ENCODE results near the gene TMUB1. TPM values are rescaled to one million over a fixed set of nuclear protein-coding genes. Genes with fewer than 3 reads are reported as not detected.

TMUB1 gene
- total RNA-seq, 3 donors from 2014 or later (not counting 1 experiment from before 2014, with no cell fraction given): 44.1 to 49.8 (median 47.3) TPM

DNA sequence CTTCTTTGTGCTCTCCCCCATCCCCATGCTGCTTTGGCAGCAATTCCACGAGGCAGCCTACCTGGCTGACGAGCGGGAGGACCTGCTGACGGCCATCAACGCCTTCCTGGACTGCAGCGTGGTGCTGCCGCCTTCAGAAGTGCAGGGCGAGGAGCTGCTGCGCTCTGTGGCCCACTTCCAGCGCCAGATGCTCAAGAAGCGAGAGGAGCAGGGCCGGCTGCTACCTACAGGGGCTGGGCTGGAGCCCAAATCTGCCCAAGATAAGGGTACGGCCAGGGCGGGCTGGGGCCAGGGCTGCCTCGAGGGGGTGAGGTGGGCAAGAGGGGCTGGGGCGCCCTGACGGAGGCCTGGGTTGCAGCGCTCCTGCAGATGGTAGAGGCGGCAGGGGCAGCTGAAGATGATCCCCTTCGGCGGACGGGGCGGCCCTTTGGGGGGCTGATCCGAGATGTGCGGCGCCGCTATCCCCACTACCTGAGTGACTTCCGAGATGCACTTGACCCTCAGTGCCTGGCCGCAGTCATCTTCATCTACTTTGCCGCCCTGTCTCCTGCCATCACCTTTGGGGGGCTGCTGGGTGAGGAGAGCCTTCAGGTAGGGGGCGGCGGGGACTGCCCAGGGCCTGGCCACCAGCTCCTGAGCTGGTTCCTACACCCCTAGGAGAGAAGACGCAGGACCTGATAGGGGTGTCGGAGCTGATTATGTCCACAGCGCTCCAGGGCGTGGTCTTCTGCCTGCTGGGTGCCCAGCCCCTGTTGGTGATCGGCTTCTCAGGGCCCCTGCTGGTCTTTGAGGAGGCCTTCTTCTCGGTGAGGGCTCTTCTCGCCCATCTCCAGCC, 12.0 kb downstream of the TMUB1 start:
- Mint-ChIP-seq H3K36me3 (no peaks in the 10 kb centered on the region), H3K4me3 (no peak overlapping the region)

DNA sequence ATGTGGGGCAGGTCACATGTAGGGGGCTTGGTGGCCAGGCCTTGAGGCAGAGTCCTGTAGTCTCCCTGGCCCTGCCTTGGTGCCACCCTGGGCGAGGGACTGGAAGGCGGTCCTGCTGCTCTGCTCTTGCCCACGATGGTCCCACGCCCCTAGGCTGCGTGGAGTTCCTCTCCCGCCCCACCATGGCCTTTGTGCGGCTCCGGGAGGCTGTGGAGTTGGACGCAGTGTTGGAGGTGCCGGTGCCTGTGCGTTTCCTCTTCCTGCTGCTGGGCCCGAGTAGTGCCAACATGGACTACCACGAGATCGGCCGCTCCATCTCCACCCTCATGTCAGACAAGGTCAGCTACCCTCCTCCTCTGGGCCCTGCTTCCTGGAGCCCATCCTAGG, 12.7 kb downstream of the TMUB1 start:
- Mint-ChIP-seq H3K4me3 (no peak overlapping the region), H3K36me3 (no peaks in the 10 kb centered on the region), H3K27ac (no peak overlapping the region), H3K27me3 (ENCODE audit: low read depth in 2 of 2) (no peaks in the 10 kb centered on the region), H3K9me3 (no peaks in the 10 kb centered on the region), H3K4me1 (no peaks in the 10 kb centered on the region)
- no peak overlapping the region for H3K27ac ChIP-seq (ENCODE audit: low read length)
- peaks cover 62% of the 10 kb centered on the region for H3K36me3 ChIP-seq (ENCODE audit: control insufficient read depth, insufficient read depth, low read length)
- H3K9me3 ChIP-seq (ENCODE audit: control insufficient read depth, insufficient read depth, low read length): no peaks in the 10 kb centered on the region
- 98% methylated on average over 15 of the region's 15 CpGs for WGBS (ENCODE audit: insufficient coverage)
- no peaks in the 10 kb centered on the region for H3K27me3 ChIP-seq (ENCODE audit: control insufficient read depth, insufficient read depth, low read length)
- H3K4me1 ChIP-seq (ENCODE audit: control insufficient read depth, insufficient read depth, low read length): no peaks in the 10 kb centered on the region
- TF ChIP-seq CTCF (IDR thresholded peaks at IDR 0.05): no peak
- ATAC-seq (no peak), DNase-seq (no peak)
- no peak overlapping the region for H3K4me3 ChIP-seq (ENCODE audit: low read length)
- intact Hi-C loops (cut with micrococcal nuclease): no loop called here

More for the DNA sequence above, 12.0 kb downstream of the TMUB1 start:
- no peaks in the 10 kb centered on the region for H3K27me3 Mint-ChIP-seq (ENCODE audit: low read depth in 2 of 2)
- no peak overlapping the region for H3K27ac Mint-ChIP-seq
- Histone ChIP-seq H3K36me3 (ENCODE audit: control insufficient read depth, insufficient read depth, low read length) (peaks cover 64% of the 10 kb centered on the region), H3K27ac (ENCODE audit: low read length) (no peak overlapping the region), H3K4me3 (ENCODE audit: low read length) (no peak overlapping the region), H3K9me3 (ENCODE audit: control insufficient read depth, insufficient read depth, low read length) (no peaks in the 10 kb centered on the region), H3K27me3 (ENCODE audit: control insufficient read depth, insufficient read depth, low read length) (no peaks in the 10 kb centered on the region), H3K4me1 (ENCODE audit: control insufficient read depth, insufficient read depth, low read length) (no peaks in the 10 kb centered on the region)
- DNase-seq: no peak
- intact Hi-C loops (cut with micrococcal nuclease): no loop called here
- TF ChIP-seq CTCF (IDR thresholded peaks at IDR 0.05): no peak
- H3K9me3 Mint-ChIP-seq: no peaks in the 10 kb centered on the region
- no peak for ATAC-seq
- 96% methylated on average over 39 of the region's 39 CpGs for WGBS (ENCODE audit: insufficient coverage)
- no peaks in the 10 kb centered on the region for H3K4me1 Mint-ChIP-seq

- no peak for TF ChIP-seq CTCF (IDR thresholded peaks at IDR 0.05)
- Mint-ChIP-seq H3K4me1 (no peaks in the 10 kb centered on the region), H3K9me3 (no peaks in the 10 kb centered on the region), H3K27ac (no peak overlapping the region), H3K27me3 (ENCODE audit: low read depth in 2 of 2) (no peaks in the 10 kb centered on the region), H3K36me3 (no peaks in the 10 kb centered on the region), H3K4me3 (no peak overlapping the region)
- no peaks in the 10 kb centered on the region for H3K9me3 ChIP-seq (ENCODE audit: control insufficient read depth, insufficient read depth, low read length)
- no peaks in the 10 kb centered on the region for H3K4me1 ChIP-seq (ENCODE audit: control insufficient read depth, insufficient read depth, low read length)
- peaks cover 61% of the 10 kb centered on the region for H3K36me3 ChIP-seq (ENCODE audit: control insufficient read depth, insufficient read depth, low read length)
- no peak overlapping the region for H3K4me3 ChIP-seq (ENCODE audit: low read length)
- no peak for DNase-seq
- no peak for ATAC-seq
- intact Hi-C loops (cut with micrococcal nuclease): no loop called here
- no peak overlapping the region for H3K27ac ChIP-seq (ENCODE audit: low read length)
- WGBS (ENCODE audit: insufficient coverage): 94% methylated on average over 17 of the region's 17 CpGs
- no peaks in the 10 kb centered on the region for H3K27me3 ChIP-seq (ENCODE audit: control insufficient read depth, insufficient read depth, low read length)
Measured at GRCh38 chr7:151069841-151070573, 13.3 kb downstream of the TMUB1 start.

Measured in natural killer cell (primary cell).